Astrocyte (in vitro differentiated cells and primary cell): ENCODE results near the gene ST8SIA6.

ENCODE experiments used
- EZH2 ChIP-seq: IDR thresholded peaks from 2 replicates; pipeline ENCODE4 v1.6.1; 2012; ENCODE audit warnings: mild to moderate bottlenecking, low read length, inconsistent platforms; ENCODE audit not compliant: insufficient read depth
- TF ChIP-seq, protein P1 (sequence below): IDR thresholded peaks from 2 replicates; pipeline ENCODE4 v1.5.1; 2011; ENCODE audit warnings: low read depth, mild to moderate bottlenecking, inconsistent platforms, low read length, moderate library complexity; ENCODE audit not compliant: insufficient read depth

DNA sequence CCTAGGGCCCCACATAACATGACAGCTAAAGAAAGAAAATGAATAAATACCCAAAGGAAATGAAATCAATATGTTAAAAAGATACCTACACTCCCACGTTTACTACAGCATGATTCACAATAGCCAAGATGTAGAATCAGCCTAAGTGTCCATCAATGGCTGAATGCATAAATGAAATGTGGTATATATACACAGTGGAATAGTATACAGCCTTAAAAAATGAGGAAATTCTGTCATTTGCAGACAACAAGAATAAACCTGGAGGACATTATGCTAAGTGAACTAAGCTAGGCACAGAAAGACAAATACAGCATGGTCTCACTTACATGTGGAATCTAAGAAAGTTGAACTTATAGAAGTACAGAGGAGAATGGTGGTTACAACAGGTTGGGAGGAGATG lies 102.9 kb downstream of the ST8SIA6 start:
- TF ChIP-seq, protein P1, sequence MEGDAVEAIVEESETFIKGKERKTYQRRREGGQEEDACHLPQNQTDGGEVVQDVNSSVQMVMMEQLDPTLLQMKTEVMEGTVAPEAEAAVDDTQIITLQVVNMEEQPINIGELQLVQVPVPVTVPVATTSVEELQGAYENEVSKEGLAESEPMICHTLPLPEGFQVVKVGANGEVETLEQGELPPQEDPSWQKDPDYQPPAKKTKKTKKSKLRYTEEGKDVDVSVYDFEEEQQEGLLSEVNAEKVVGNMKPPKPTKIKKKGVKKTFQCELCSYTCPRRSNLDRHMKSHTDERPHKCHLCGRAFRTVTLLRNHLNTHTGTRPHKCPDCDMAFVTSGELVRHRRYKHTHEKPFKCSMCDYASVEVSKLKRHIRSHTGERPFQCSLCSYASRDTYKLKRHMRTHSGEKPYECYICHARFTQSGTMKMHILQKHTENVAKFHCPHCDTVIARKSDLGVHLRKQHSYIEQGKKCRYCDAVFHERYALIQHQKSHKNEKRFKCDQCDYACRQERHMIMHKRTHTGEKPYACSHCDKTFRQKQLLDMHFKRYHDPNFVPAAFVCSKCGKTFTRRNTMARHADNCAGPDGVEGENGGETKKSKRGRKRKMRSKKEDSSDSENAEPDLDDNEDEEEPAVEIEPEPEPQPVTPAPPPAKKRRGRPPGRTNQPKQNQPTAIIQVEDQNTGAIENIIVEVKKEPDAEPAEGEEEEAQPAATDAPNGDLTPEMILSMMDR, result no peak
- no peak for TF ChIP-seq EZH2
